Activated CD4-positive, alpha-beta T cell treated with anti-CD3 and anti-CD28 coated beads, Interleukin-10, Interleukin-2, amounts not matched to agents 100 ng/mL and 50 ng/mL, durations not matched to agents 16 hours and 8 hours (primary cell): ENCODE results near the gene TRABD2A.
A peak's percentile ranks its signal among the peaks of the same experiment; 100 is the strongest.
"Not testable (repeated sequence)": the region's sequence is repeated elsewhere in the genome, so short reads cannot be mapped to it uniquely, and the experiment has no call there.

Experiments used
- DNase-seq: peaks from one replicate; pipeline ENCODE4 v3.0.0-alpha.2; 2020

The TRABD2A gene

DNA sequence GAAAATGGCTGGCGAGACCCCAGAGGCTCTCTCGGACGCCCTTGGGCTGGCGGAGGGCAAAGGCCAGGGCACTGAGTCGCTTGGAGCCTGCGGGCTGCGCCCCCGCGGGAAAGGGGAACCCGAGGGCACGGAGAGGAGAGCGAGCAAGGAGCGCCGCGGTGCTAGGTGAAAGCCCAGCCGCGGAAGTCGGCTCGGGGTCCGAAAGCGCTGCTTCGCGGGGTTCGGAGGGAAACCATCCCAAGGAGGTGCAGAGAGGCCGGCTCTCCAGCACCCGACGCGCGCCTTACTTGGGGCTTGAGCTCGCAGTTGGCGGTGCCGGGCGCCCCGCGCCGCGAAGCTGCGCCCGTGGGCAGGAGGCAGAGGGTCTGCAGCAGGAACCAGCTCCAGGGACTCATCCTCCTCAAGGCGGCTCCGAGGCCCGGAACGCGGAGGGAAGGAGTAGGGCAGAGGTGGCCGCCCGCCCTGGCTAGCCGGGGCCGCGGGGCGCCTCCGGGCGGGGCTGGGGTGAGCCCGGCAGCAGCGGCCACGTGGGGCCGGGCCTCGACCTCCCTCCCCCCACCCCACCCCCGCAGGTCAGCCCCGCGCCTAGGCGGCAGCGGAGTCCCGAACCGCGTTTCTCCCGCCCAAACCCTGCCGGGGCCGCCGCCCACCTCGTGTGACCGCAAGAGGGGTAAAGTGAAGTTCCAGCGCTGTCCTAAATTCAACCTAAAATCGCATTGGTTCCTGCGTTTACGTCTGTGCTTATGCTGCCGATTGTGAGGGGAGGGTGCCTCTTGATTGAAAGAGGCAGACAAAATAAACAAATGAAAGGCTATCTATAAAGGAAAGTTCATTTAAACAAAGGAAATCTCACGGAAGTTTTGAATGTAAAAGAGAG, at the start of gene TRABD2A:
TRABD2A (minus strand) TSS at position 440 of the 877 bp plus-strand sequence; CDS start at position 395, 45 bp downstream.
- peak; percentile 71 for DNase-seq

DNA sequence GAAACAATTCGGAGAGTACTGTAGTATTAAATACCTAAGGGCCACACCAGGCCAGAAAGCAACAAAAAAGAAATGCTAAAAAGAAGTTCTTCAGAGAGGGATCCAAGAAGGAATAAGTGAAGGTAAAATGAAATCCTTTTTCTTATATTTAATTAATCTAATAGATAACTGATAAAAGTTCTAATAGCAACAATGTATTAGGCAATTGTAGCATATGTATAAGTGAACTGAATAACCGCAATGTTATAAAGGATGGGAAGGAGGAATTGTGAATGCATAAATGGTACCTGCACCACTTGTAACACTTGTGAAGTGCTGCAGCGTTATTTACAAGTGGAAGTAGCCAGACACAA, 46.4 kb upstream of the TRABD2A start:
- no peak for DNase-seq

DNA sequence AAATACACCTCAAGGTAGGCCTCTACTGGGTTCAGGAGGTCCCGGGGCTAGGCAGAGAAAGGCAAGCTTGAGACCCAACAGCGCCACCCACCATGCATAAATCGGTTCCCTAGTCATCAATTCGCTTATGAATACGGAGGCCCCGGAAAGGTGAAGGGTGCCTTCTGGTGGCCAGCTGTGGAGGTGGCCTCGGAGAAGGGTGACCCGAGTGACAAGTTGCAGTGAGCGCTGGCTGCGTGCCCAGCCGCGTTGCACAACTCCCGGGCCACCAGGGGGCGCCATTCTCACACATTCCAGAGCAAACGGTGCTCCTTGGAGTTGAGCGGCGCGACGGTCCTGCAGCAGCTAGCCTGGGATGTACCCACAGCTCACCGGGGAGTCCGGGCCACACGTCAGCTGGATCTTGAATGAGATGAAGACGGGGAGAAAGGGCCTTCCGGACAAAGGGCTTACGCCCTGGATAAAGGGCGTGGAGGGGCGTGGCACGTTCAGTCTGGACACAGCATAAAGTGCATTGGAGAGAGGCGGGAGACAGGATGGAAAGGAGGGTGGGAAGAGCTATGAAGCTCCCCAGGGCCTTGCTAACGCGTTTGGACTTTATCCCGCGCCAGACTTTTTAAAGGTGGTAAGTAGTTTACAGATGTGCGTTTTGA, 45.0 kb upstream of the TRABD2A start:
- peak; percentile 99 for DNase-seq

DNA sequence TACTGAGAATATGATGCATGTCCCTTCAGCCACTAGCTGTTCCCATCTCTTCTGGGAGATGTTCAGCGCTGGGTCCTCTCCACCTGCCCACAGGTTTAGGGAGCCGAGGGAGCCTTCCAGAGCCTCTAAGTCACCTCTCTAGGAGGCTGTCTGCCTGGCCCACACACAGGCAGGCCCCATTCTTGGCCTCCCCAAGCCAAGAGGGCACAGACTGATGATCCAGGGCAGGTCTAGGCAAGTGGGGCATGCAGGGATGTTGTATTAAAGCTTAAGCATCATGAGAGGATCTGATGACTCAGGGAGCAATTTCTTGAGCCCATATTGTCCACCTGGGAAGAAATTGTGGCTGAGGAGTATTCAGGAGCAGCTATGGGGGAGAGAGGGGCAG, 44.4 kb upstream of the TRABD2A start:
- DNase-seq, result peak; percentile 23

GRCh38 chr2:84924173-84925106, 43.6 kb upstream of the TRABD2A start:
- peak; percentile 87 for DNase-seq

GRCh38 chr2:84923009-84923408, 42.1 kb upstream of the TRABD2A start:
- DNase-seq, result no peak

DNA sequence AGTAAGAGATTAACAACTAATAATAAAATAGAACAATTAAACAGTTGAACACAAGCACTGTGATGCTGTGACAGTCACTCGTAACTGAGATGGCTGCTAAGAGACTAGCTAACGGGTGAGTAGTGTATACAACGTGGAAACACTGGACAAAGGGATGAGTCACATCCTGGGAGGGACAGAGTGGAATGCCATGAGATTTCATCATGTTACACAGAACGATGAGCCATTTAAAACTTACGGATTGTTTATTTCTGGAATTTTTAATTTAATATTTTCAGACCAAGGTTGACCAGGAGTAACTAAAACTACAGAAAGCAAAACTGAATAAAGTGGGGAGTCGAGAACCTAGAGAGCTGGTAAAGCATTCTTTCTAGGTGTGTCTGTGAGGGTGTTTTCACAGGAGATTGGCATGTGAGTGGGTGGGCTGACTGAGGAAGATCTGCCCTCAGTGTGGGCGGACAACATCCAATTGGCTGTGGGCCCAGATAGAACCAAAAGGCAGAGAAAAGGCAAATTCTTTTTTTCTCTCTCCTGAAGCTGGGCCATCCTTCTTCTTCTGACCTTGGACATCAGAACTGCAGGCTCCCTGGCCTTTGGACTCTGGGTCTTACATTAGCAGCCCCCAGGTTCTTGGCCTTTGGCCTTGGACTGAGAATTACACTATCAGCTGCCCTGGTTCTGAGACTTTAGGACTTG, 39.1 kb upstream of the TRABD2A start:
- peak; percentile 49 for DNase-seq

DNA sequence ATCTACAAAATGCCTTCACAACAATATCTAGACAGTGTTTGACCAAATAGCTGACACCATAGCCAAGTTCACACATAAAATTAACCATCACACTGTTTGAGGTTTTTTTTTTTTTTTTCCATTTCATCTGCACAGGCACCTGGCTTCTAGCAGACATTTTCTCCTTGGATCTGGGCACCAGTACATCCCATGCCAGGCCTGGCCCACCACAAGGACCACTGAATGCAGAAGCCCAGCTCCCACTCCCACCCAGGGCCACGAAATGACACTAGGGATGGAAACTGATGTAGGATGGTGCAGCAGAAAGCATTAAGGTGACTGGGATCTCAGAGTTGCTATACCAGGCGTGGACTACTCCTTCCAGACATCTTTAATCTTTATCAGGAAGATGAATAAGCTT, 37.5 kb upstream of the TRABD2A start:
- no peak for DNase-seq

- not testable (repeated sequence) for DNase-seq
Measured at GRCh38 chr2:84917821-84918220, 36.9 kb upstream of the TRABD2A start.

DNA sequence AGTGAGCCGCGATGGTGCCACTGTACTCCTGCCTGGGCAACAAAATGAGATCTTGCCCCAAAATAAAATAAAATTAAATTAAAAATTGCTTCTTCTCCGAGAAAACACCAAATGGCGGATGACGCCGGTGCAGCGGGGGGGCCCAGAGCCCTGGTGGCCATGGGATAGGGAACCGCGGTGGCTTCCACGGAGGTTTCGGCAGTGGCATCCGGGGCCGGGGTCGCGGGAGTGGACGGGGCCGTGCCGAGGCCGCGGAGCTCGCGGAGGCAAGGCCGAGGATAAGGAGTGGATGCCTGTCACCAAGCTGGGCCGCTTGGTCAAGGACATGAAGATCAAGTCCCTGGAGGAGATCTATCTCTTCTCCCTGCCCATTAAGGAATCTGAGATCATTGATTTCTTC, 34.8 kb upstream of the TRABD2A start:
- DNase-seq, result not testable (repeated sequence)

DNA sequence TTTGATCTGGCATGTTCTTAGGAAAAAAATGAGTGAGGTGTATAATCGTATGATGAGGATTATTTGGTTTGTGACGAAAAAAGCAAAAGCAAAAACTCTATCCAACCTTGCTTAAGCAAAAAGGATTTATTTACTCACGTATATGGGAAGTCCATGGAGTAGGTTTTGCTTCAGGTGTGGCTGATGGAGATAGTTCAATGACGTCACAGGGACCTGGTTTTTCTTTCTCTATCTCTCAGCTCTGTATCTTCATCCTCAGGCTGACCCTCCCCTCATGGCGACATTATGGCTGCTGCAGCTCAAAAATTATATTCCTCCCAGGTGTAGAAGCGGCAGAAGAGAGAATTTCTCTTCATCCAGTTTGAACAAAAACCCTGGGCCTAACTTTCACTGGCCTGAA, 33.5 kb upstream of the TRABD2A start:
- DNase-seq, result no peak

GRCh38 chr2:84912984-84913383, 32.1 kb upstream of the TRABD2A start:
- no peak for DNase-seq

GRCh38 chr2:84911135-84911678, 30.3 kb upstream of the TRABD2A start:
- DNase-seq, result no peak

DNA sequence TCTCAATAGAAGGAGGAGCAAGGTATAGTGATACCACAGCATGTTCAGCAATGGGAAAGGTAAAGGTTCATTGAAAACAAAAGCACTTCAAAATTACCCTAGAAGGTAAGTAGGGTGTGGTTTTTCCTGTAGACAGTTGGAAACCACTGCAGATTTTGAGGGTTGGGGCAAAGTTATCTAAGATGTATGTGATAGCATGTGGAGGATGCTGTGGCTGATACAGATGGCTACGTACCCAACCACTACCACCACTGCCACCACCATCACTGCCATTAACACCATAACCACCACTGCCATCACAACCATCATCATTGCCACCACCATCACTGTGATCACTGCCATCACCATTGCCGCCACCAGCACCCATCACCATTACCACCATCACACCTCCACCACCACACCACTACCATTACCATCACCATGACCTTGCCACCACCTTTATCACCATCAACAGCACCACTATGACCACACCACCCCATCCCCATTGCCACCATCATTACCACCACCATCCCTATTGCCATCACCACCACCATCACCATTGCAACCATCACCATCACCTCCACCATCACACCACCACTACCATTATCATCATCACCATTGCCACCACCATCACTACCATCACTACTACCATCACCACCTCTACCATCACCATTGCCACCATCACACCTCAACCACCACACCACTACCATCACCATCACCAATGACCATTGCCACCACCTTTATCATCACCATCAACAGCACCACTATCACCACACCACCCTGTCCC, 28.2 kb upstream of the TRABD2A start:
- peak; percentile 80 for DNase-seq

- DNase-seq, result peak; percentile 71
Measured at GRCh38 chr2:84906900-84907714, 26.2 kb upstream of the TRABD2A start.

DNA sequence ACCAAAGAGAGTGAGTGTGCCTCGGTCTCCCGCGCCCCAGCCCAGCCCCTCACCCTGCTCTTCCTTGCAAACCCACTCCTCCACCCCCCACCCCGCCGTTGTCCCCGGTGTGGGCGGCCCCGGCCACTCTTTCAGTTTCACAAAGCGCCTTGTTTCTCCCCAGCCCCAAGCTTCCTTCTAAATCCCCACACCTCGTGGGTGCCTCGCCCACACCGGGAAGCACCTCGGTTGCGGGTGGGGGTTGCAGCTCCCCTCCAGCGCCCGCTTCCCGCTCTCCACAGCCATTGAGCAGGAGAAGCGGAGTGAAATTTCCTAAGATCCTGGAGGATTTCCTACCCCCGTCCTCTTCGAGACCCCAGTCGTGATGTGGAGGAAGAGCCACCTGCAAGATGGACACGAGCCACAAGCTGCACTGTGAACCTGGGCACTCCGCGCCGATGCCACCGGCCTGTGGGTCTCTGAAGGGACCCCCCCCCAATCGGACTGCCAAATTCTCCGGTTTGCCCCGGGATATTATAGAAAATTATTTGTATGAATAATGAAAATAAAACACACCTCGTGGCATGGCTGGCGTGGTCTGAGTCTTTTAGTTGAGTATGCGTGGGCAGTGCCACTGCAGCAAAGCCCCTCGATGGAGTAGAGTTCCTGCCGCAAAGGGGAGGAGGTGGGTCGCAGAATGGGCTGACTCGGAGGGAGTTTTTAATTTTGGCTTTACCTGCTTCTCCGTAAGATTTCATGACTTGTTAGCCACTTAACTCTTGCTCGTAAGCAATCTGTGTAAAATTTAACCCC, 25.4 kb upstream of the TRABD2A start:
- peak; percentile 76 for DNase-seq

- peak; percentile 93 for DNase-seq
Measured at GRCh38 chr2:84905181-84906107, 24.6 kb upstream of the TRABD2A start, which contains the start of gene TMSB10. TSS of gene TMSB10 (plus strand) at chr2:84905656.

DNA sequence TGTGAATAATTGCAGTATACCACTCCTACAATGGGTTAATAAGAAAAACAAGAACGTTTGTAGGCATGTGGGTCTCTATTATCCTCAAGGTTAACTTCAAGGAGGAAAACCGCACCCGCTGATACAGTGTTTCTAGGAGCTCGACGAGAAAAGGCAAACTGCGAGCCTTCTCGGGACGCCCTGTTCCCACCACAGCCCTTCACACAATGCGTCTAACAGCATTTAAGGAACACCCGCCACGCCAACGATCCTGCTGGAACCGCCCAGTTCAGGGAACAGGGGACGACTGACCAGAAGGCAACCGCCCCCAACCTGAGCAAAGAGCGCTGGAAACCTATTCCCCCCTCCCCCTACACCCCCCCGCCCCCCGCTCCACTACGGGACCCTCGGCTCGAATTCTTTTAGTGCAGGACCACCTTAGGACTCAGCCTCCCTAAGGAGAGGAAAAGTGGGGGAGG, 23.9 kb upstream of the TRABD2A start:
- DNase-seq, result peak; percentile 56
